GM18867 (cell line): ENCODE results near the gene TCEAL3.
"Not testable (repeated sequence)": the region's sequence is repeated elsewhere in the genome, so short reads cannot be mapped to it uniquely, and the experiment has no call there.

ENCODE experiments used
- ATAC-seq: cut with Tn5 transposase; IDR thresholded peaks from one replicate; pipeline ENCODE4 v1.9.1; 2021; ENCODE audit warnings: mild to moderate bottlenecking, moderate library complexity; ENCODE audit not compliant: unreplicated experiment

The TCEAL3 gene

GRCh38 chrX:103624111-103624510, 16.3 kb downstream of the TCEAL3 start:
- ATAC-seq = no peak

DNA sequence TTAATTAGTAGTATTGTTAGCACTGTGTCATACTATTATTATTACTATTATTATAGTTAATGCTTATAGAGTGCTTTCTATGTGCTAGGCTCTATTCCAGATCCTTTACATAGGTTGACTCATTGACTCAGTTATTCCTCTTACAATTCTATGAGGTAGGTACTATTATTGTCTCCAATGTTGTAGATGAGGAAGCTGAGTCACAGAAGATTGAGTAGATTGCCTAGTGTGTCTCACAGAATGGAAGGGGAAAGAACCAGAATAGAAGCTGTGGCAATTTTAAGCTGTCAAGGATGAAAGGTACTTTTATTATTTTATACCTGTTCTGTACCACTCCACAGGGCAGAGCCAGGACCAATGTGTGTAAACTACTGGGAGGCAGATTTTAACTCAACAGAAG, 19.1 kb downstream of the TCEAL3 start:
- no peak for ATAC-seq

DNA sequence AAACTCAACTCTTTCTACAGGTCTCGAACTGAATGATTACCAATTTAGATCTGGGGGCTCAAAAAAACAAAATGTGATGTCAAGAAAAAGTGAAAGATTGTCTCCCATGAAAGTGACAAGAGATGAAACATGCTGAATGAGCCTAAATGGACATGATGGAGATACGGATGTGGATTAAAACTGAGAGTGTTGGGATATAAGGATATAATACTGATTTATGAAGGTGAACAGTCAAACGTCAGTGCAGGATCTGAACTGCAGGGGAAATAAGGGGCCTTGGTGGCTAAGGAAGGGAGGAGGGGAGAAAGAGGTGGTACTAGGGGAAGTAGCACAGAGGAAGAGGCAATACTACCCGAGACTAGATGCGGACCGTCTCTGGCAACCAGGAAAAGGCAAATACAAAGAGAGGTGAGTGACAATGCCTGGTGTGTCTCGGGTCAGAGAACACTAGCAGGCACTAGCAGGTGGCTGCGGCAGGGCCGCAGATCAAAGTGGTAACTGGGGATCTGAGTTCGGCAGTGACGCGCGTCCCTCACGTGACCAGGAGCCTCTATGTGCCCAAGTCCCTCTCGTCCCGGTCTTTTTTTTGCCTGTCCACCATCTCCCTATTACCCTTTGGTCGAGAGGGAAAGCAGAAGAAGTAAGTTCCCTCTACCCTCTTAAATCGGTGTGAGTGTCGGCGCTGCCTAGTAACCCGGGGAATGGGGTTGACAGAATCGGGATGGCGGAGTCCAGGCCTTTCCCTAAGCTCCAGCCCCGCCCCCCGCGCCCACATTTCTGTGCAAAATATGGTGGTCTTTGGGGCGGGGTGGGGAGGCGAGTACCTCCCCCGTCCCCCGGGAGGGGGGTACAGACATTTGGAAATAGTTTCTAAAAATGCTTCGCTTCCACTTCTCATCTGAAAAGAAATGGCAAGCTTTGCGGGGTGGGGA, 20.9 kb downstream of the TCEAL3 start, which contains the start of gene TCEAL1:
TSS of gene TCEAL1 (plus strand) at position 590 of the 932 bp plus-strand sequence. CDS start 942 bp downstream, outside the sequence.
- ATAC-seq = peak; percentile 78

DNA sequence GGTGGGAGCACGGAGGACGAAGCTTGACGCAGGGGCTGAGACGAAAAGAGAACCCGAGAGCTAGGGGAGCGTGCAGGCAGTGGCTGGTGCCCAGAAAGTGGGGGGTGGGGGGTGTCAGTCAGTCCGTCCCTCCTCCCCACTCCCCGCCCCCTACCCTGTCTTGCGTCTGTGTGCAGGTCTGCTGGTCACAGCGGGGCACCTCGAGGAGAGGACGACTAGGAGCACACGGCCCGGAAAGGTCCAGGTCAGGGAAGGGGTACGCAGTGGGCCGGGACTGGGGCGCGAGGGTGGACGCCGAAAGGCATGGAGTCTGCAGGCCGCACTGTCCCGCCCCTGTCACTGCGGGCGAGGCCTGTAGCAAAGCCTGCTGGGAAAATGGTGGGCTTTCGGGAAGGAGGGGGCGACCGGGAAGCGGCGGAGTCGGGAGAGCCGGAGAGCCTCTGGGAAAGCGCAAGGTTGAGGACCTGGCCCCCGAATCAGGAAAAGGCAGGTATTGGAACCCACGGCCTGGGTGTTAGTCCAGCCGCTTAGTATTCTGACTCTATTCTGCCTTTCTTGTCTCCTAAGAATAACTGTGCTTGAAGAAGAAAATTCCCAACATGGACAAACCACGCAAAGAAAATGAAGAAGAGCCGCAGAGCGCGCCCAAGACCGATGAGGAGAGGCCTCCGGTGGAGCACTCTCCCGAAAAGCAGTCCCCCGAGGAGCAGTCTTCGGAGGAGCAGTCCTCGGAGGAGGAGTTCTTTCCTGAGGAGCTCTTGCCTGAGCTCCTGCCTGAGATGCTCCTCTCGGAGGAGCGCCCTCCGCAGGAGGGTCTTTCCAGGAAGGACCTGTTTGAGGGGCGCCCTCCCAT, 21.8 kb downstream of the TCEAL3 start:
- peak; percentile 38 for ATAC-seq

- ATAC-seq = no peak
These were observed 22.4 kb downstream of the TCEAL3 start for GRCh38 chrX:103630171-103630511.

- ATAC-seq = no peak
These were observed 23.4 kb downstream of the TCEAL3 start for GRCh38 chrX:103631145-103631544.

GRCh38 chrX:103635436-103635835, 27.7 kb downstream of the TCEAL3 start:
- no peak for ATAC-seq

DNA sequence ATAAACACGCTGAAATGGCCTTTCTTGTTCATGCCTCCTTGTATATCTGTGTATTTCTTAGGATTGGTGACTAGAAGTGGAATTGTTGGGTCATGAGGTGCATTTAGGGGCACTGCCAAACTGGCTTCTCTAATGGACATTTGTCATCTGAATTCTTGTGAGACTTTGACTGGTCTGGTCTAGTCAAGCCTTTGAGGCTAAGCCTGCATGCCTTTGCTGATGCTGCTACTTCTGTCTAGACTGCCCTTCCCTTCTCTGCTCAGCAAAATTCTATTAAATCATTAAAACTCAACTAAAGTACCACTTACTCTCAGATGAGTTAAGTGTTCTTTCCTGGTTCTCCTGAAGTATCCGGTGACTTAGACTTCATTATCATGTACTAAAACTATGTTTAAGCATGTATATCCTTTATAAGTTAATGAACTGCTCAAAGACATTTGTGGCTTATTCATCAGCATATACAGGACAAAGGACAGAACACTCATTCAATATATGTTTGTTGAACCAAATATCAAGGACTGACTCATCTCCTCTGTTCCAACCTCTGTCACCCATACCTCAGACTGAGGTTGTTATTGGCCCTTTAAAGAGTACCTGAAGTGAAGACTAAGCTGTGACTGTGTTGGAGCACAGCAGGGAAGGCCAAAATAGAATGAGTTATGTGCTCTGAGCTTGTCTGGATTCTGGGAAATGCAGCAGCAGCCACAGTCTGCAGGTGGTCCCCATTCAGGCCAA, 30.0 kb downstream of the TCEAL3 start:
- no peak for ATAC-seq

- not testable (repeated sequence) for ATAC-seq
These were observed 30.9 kb downstream of the TCEAL3 start for GRCh38 chrX:103638479-103639346.

DNA sequence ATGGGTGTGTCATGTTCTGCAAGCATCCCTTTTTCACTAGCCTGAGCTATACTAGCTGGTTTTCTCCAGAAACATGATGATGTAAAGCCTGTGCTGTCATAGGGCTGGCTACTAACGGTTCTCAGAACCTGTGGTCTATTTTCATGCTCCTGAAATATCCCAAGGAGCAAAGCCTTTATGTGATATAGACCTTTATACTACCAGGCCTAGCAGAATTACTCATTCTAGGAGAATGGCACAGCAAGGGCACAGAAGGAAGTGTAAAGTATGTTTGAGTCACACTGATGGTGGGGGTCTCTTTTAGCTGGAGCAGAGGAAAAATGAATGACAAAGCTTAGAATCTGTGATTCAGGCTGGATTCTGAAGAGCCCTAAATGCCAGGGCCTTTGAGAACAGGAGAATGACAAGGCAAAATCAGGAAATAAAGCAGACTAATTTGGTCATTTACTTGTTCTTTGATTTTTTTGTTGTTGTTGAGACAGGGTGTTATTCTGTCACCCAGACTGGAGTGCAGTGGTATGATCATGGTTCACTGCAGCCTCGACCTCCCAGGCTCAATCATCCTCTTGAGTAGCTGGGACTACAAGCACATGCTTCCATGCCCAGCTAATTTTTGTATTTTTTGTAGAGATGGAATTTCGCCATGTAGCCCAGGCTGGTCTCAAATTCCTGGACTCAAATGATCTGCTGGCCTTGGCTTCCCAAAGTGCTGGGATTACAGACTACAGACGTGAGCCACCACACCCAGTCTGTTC, 32.8 kb downstream of the TCEAL3 start:
- ATAC-seq = no peak

DNA sequence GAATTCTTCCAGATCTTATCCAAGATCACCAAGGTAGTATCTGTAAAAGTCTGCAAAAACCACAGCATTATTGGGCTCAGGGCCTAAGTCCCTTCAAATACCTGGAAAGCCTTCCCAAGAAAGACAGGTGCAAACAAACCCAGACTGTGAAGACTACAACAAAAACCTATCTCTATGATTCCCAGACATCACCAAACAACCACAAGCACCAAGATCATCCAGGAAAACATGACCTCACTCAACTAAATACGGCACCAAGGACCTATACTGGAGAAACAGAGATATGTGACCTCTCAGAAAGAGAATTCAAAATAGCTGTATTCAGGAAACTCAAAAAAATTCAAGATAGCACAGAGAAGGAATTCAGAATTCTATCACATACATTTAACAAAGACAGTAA, 36.4 kb downstream of the TCEAL3 start:
- ATAC-seq = no peak

- no peak for ATAC-seq
These were observed 39.9 kb downstream of the TCEAL3 start for GRCh38 chrX:103647630-103648029.

DNA sequence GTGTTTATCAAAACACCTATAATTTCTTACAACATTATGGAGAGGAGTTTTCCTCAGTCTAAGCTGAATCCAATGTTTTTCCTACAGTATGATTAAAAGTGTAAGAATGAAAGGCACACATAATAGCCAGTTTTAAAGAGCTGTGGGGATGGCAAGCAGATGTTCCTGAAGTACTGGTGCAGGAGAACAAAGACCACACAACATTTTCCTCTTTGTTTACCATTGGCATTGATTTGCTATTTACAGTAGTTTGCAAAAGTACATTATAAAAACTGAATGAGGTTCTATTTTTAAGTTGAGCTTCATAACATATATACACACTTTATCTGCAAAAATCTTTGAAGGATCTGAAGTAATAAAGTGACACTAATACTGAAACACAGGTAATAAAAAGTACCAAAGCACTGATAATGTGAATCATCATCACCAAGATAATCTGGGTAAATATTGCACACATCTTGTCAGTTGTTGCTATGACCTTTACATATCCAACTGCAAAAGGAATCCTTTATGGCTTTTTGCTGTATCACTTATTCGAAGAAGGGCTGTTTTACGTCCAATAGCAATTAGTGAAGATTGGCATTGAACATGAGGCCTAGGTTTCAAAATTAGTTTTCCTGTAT, 43.5 kb downstream of the TCEAL3 start:
- no peak for ATAC-seq

DNA sequence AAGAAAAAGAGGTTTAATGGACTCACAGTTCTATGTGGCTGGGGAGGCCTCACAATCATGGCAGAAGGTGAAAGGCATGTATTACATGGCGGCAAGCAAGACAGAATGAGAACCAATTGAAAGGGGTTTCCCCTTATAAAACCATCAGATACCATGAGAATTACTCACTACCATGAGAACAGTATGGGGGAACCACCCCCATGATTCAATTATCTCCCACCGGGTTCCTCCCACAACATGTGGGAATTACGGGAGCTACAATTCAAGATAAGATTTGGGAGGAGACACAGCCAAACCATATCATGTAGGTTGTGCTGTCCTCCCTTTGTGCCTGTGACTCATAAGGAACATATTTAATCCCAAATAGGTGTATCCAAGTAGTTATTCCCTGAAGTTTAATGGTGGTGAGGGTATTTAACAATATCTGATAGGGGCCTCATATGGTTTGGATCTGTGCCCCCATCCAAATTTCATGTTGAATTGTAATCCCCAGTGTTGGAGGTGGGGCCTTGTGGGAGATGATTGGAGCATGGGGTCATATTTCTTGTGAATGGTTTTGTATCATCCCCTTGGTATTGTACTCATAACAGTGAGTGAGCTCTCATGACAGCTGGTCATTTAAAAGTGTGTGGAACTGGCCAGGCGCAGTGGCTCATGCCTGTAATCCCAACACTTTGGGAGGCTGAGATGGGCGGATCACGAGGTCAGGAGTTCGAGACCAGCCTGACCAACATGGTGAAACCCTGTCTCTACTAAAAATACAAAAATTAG, 47.7 kb downstream of the TCEAL3 start:
- not testable (repeated sequence) for ATAC-seq

DNA sequence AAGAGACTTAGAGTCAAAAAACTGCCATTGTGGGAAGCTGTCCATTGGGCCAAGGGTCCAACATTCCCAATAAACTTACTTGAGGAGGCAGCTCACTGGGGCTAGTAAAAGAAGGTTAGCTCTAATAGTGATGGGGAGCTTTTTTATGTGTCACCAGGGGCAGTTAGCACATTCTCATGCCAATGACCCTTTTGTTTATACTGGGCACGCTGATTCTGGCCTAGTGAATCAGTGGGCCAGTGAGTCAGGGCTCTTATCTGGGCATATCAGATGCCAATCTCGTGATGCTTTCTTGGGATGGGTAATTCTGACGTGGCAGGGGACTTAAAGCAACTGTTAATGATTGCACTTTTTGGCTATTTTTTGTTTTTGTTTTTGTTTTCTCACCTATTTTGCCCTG, 48.9 kb downstream of the TCEAL3 start:
- ATAC-seq = no peak

GRCh38 chrX:103657066-103657465, 49.3 kb downstream of the TCEAL3 start:
- not testable (repeated sequence) for ATAC-seq

- no peak for ATAC-seq
These were observed 51.1 kb downstream of the TCEAL3 start for GRCh38 chrX:103658681-103659433.
